Testis (tissue), 3 donors: ENCODE data around the gene RELCH. TPM values are rescaled to one million over a fixed set of nuclear protein-coding genes. Genes with fewer than 3 reads are reported as not detected.

Experiments used
- DNase-seq: peaks from one replicate; pipeline ENCODE4 v3.0.0-alpha.2; 2019
- H3K27ac ChIP-seq, 2 donors: fragments of 200-600 bp; sonication (generic); one replicate each; pipeline ENCODE4 v1.5.1; 2019
- H3K27me3 ChIP-seq: fragments of 200-600 bp; sonication (generic); one replicate; pipeline ENCODE4 v1.5.1; 2019
- H3K36me3 ChIP-seq: fragments of 200-600 bp; sonication (generic); one replicate; pipeline ENCODE4 v1.5.1; 2017; ENCODE audit warnings: low read depth; ENCODE audit errors: missing control alignments
- H3K4me1 ChIP-seq: fragments of 200-600 bp; sonication (generic); one replicate; pipeline ENCODE4 v1.5.1; 2019
- H3K4me3 ChIP-seq, 2 donors: fragments of 200-600 bp; sonication (generic); one replicate each; pipeline ENCODE4 v1.5.1; 2017 to 2019
- H3K9me3 ChIP-seq: fragments of 200-600 bp; sonication (generic); one replicate; pipeline ENCODE4 v1.5.1; 2017
- CTCF ChIP-seq, 3 experiments: fragments of 450-650 bp in 2 of 3; fragments of 200-600 bp in 1 of 3; sonication (generic) in 1 of 3; IDR thresholded peaks; one replicate each; pipeline ENCODE4 v1.5.1; 2016 to 2019; ENCODE audit warnings: antibody characterized with exemption in 3 of 3, mild to moderate bottlenecking in 2 of 3, moderate library complexity in 1 of 3
- POLR2A ChIP-seq: fragments of 450-650 bp; IDR thresholded peaks from one replicate; pipeline ENCODE4 v1.6.1; 2017; ENCODE audit warnings: antibody characterized with exemption, mild to moderate bottlenecking, moderate library complexity
- WGBS, 2 donors: methylation state at CpG; one replicate each; pipeline ENCODE4 v1.1.5; 2018; 5-methylcytosine and 5-hydroxymethylcytosine counted together
- intact Hi-C: fragments of 100-400 bp; cut with DNase I; formaldehyde crosslinking; loops from one replicate; pipeline ENCODE4 v1.15.1; 2023; ENCODE audit warnings: low total_unique reads
- polyA plus RNA-seq: library from polyadenylated mRNA; stranded (reverse); fragments of 350-450 nt; fragmentation: Illumina TruSeq; extraction: RNeasy Lipid Tissue Mini Kit (QIAGEN cat#74804); gene quantifications from one replicate; pipeline ENCODE4 v1.2.3, GENCODE V29; 2014; ENCODE audit warnings: low read depth, low replicate concordance; ENCODE audit not compliant: insufficient read depth
- total RNA-seq, 2 donors: library from RNA; depleted of rRNA; stranded (reverse); fragments of >200 nt; gene quantifications; one replicate each; pipeline ENCODE4 v1.2.3, GENCODE V29; 2016

RELCH gene
- total and polyA plus RNA-seq, 3 donors from 2014 or later: 15.7 to 41.6 (median 27.2) TPM

- H3K4me1 ChIP-seq: no peaks in the 10 kb centered on the region
- TF ChIP-seq POLR2A: no peak
- TF ChIP-seq CTCF (IDR thresholded peaks at IDR 0.05): no peak
- WGBS, 2 donors: 80 to 90% methylated on average over 1 of the region's 1 CpG
- H3K27me3 ChIP-seq: no peaks in the 10 kb centered on the region
- H3K27ac ChIP-seq: no peak overlapping the region
- H3K36me3 ChIP-seq: no peaks in the 10 kb centered on the region
- H3K4me3 ChIP-seq: no peak overlapping the region
- no peak for DNase-seq
- no peaks in the 10 kb centered on the region for H3K9me3 ChIP-seq
- intact Hi-C loops: no loop called here
Measured at GRCh38 chr18:62277045-62277444, 90.0 kb downstream of the RELCH start.

GRCh38 chr18:62279561-62279960, 92.5 kb downstream of the RELCH start:
- Histone ChIP-seq H3K4me1 (peaks cover 4% of the 10 kb centered on the region), H3K9me3 (no peaks in the 10 kb centered on the region), H3K27ac (no peak overlapping the region), H3K36me3 (no peaks in the 10 kb centered on the region), H3K4me3 (no peak overlapping the region), H3K27me3 (no peaks in the 10 kb centered on the region)
- no peak for DNase-seq
- intact Hi-C loops: no loop called here
- WGBS, 2 donors: 70 to 81% methylated on average over 5 of the region's 5 CpGs
- TF ChIP-seq CTCF (IDR thresholded peaks at IDR 0.05): no peak
- no peak for TF ChIP-seq POLR2A

GRCh38 chr18:62280058-62280457, 93.0 kb downstream of the RELCH start:
- H3K4me1 ChIP-seq: peaks cover 5% of the 10 kb centered on the region
- no peak for TF ChIP-seq POLR2A
- TF ChIP-seq CTCF (IDR thresholded peaks at IDR 0.05): no peak
- intact Hi-C loops: no loop called here
- no peak overlapping the region for H3K4me3 ChIP-seq
- no peaks in the 10 kb centered on the region for H3K36me3 ChIP-seq
- DNase-seq: no peak
- H3K27ac ChIP-seq: no peak overlapping the region
- H3K9me3 ChIP-seq: no peaks in the 10 kb centered on the region
- 85 to 88% methylated on average over 6 of the region's 6 CpGs for WGBS, 2 donors
- H3K27me3 ChIP-seq: no peaks in the 10 kb centered on the region

- no peak overlapping the region for H3K4me3 ChIP-seq
- no peak for TF ChIP-seq POLR2A
- TF ChIP-seq CTCF (IDR thresholded peaks at IDR 0.05): no peak
- intact Hi-C loops: no loop called here
- H3K4me1 ChIP-seq: peaks cover 12% of the 10 kb centered on the region
- H3K9me3 ChIP-seq: no peaks in the 10 kb centered on the region
- H3K36me3 ChIP-seq: no peaks in the 10 kb centered on the region
- no peaks in the 10 kb centered on the region for H3K27me3 ChIP-seq
- 84% methylated on average over 1 of the region's 1 CpG for WGBS, 2 donors
- H3K27ac ChIP-seq: no peak overlapping the region
- no peak for DNase-seq
Measured at GRCh38 chr18:62280786-62281185, 93.7 kb downstream of the RELCH start.

- Histone ChIP-seq H3K9me3 (no peaks in the 10 kb centered on the region), H3K27ac (no peak overlapping the region), H3K4me1 (peaks cover 12% of the 10 kb centered on the region), H3K27me3 (no peaks in the 10 kb centered on the region), H3K4me3 (no peak overlapping the region), H3K36me3 (no peaks in the 10 kb centered on the region)
- no peak for DNase-seq
- no peak for TF ChIP-seq CTCF (IDR thresholded peaks at IDR 0.05)
- TF ChIP-seq POLR2A: no peak
- intact Hi-C loops: no loop called here
- 46 to 66% methylated on average over 1 of the region's 1 CpG for WGBS, 2 donors
Measured at GRCh38 chr18:62281684-62282083, 94.6 kb downstream of the RELCH start.
